Upper lobe of left lung (tissue), 6 donors: ENCODE data around the gene PARM1. TPM values are rescaled to one million over a fixed set of nuclear protein-coding genes. Genes with fewer than 3 reads are reported as not detected.
A peak's percentile ranks its signal among the peaks of the same experiment; 100 is the strongest.

Experiments
- ATAC-seq, 2 donors: fragments of 200-7000 bp; cut with Tn5 transposase; one replicate each; pipeline ENCODE4 v1.9.1; 2022; ENCODE audit warnings: mild to moderate bottlenecking in 2 of 2, moderate library complexity in 2 of 2; ENCODE audit not compliant: low FRiP score in 2 of 2
- DNase-seq, 2 donors: peaks; one replicate each; pipeline ENCODE4 v3.0.0-alpha.2; 2019 to 2020
- H3K27ac ChIP-seq, 4 donors: fragments of 200-600 bp; sonication (generic); one replicate each; pipeline ENCODE4 v1.5.1; 2016 to 2019
- H3K27me3 ChIP-seq, 4 donors: fragments of 200-600 bp; sonication (generic); one replicate each; pipeline ENCODE4 v1.5.1; 2017 to 2019
- H3K36me3 ChIP-seq, 4 donors: fragments of 200-600 bp; sonication (generic); one replicate each; pipeline ENCODE4 v1.5.1; 2016 to 2019
- H3K4me1 ChIP-seq, 4 donors: fragments of 200-600 bp; sonication (generic); one replicate each; pipeline ENCODE4 v1.5.1; 2018 to 2019
- H3K4me3 ChIP-seq, 4 donors: fragments of 200-600 bp; sonication (generic); one replicate each; pipeline ENCODE4 v1.5.1; 2017 to 2019; ENCODE audit warnings: mild to moderate bottlenecking in 2 of 4, moderate library complexity in 1 of 4
- H3K9me3 ChIP-seq, 4 donors: fragments of 200-600 bp; sonication (generic); one replicate each; pipeline ENCODE4 v1.5.1; 2018 to 2019
- EP300 ChIP-seq, 4 donors: sonication (generic); formaldehyde crosslinking; IDR thresholded peaks; one replicate each; pipeline ENCODE4 v1.5.1; 2017; ENCODE audit warnings: antibody characterized with exemption in 4 of 4, control low read depth in 2 of 4
- POLR2A ChIP-seq, 4 donors: fragments of 450-650 bp; IDR thresholded peaks; one replicate each; pipeline ENCODE4 v1.5.1; 2016 to 2017; ENCODE audit warnings: antibody characterized with exemption in 4 of 4, mild to moderate bottlenecking in 2 of 4
- POLR2AphosphoS5 ChIP-seq, 2 donors: sonication (generic); formaldehyde crosslinking; IDR thresholded peaks; one replicate each; pipeline ENCODE4 v1.5.1; 2017; ENCODE audit warnings: antibody characterized with exemption in 2 of 2
- WGBS, 2 donors: methylation state at CpG; one replicate each; pipeline ENCODE4 v1.1.5; 2017 to 2018; 5-methylcytosine and 5-hydroxymethylcytosine counted together
- total RNA-seq, 6 donors: library from RNA; depleted of rRNA in 4 of 6; stranded (reverse); fragments of >200 nt in 4 of 6; gene quantifications; one replicate each; pipeline versions ENCODE4 v1.1.0 to v1.2.1, GENCODE V29; 2016 to 2021
- TF ChIP-seq, protein P1 (sequence below), 6 experiments: fragments of 450-650 bp in 4 of 6; fragments of 200-600 bp in 2 of 6; sonication (generic) in 2 of 6; IDR thresholded peaks; one replicate each; pipeline ENCODE4 v1.5.1; 2016 to 2019; ENCODE audit warnings: antibody characterized with exemption in 6 of 6
- donor health status: DM: no; HTN: no; CAD: no; lungs with moderate emphysema.
- donor health status: DM: no; HTN: yes; CAD: no; lungs with severe emphysema.

The PARM1 gene
- total RNA-seq, 6 donors from 2014 or later, result 36.7 to 137 (median 74.5) TPM

GRCh38 chr4:75018811-75019479, 86.0 kb downstream of the PARM1 start:
- no peak overlapping the region for H3K27ac ChIP-seq
- no peaks in the 10 kb centered on the region for H3K27me3 ChIP-seq
- WGBS, 2 donors, result 81 to 85% methylated on average over 3 of the region's 3 CpGs
- no peak for DNase-seq
- TF ChIP-seq EP300 (IDR thresholded peaks at IDR 0.05) (no peak), POLR2AphosphoS5 (IDR thresholded peaks at IDR 0.05) (no peak), POLR2A (IDR thresholded peaks at IDR 0.05) (no peak)
- TF ChIP-seq, protein P1, sequence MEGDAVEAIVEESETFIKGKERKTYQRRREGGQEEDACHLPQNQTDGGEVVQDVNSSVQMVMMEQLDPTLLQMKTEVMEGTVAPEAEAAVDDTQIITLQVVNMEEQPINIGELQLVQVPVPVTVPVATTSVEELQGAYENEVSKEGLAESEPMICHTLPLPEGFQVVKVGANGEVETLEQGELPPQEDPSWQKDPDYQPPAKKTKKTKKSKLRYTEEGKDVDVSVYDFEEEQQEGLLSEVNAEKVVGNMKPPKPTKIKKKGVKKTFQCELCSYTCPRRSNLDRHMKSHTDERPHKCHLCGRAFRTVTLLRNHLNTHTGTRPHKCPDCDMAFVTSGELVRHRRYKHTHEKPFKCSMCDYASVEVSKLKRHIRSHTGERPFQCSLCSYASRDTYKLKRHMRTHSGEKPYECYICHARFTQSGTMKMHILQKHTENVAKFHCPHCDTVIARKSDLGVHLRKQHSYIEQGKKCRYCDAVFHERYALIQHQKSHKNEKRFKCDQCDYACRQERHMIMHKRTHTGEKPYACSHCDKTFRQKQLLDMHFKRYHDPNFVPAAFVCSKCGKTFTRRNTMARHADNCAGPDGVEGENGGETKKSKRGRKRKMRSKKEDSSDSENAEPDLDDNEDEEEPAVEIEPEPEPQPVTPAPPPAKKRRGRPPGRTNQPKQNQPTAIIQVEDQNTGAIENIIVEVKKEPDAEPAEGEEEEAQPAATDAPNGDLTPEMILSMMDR (IDR thresholded peaks at IDR 0.05), result no peak
- H3K9me3 ChIP-seq, result no peaks in the 10 kb centered on the region
- no peaks in the 10 kb centered on the region for H3K36me3 ChIP-seq
- peaks cover 0 to 8% (median 0%) of the 10 kb centered on the region in 4 donors for H3K4me1 ChIP-seq
- H3K4me3 ChIP-seq, result no peak overlapping the region
- ATAC-seq, result no peak

GRCh38 chr4:75025431-75025830, 92.5 kb downstream of the PARM1 start:
- TF ChIP-seq POLR2A (IDR thresholded peaks at IDR 0.05) (no peak), POLR2AphosphoS5 (IDR thresholded peaks at IDR 0.05) (no peak), EP300 (IDR thresholded peaks at IDR 0.05) (no peak)
- TF ChIP-seq, protein P1 (IDR thresholded peaks at IDR 0.05), result no peak
- DNase-seq (no peak), ATAC-seq (no peak)
- no peak overlapping the region for H3K4me3 ChIP-seq
- no peaks in the 10 kb centered on the region for H3K27me3 ChIP-seq
- H3K27ac ChIP-seq, result no peak overlapping the region
- 72 to 73% methylated on average over 5 of the region's 5 CpGs for WGBS, 2 donors
- no peaks in the 10 kb centered on the region for H3K36me3 ChIP-seq
- H3K4me1 ChIP-seq, result peaks cover 0 to 8% (median 4%) of the 10 kb centered on the region in 4 donors
- H3K9me3 ChIP-seq, result no peaks in the 10 kb centered on the region

- Histone ChIP-seq H3K27ac (peak overlapping the region in 2 of 4 donors; percentile 51 to 61), H3K9me3 (no peaks in the 10 kb centered on the region), H3K27me3 (no peaks in the 10 kb centered on the region), H3K4me1 (peaks cover 0 to 21% (median 6%) of the 10 kb centered on the region in 4 donors), H3K36me3 (no peaks in the 10 kb centered on the region), H3K4me3 (no peak overlapping the region)
- WGBS, 2 donors, result 53 to 54% methylated on average over 6 of the region's 6 CpGs
- ATAC-seq (peak; percentile 46 to 69), DNase-seq (peak in 1 of 2 donors; percentile 63)
- TF ChIP-seq POLR2A (IDR thresholded peaks at IDR 0.05) (no peak), POLR2AphosphoS5 (IDR thresholded peaks at IDR 0.05) (peak in 1 of 2 donors; percentile 49), EP300 (IDR thresholded peaks at IDR 0.05) (peak in 2 of 4 donors; percentile 66 to 96)
- TF ChIP-seq, protein P1 (IDR thresholded peaks at IDR 0.05), result no peak
Measured at GRCh38 chr4:75028196-75028854, 95.4 kb downstream of the PARM1 start.

DNA sequence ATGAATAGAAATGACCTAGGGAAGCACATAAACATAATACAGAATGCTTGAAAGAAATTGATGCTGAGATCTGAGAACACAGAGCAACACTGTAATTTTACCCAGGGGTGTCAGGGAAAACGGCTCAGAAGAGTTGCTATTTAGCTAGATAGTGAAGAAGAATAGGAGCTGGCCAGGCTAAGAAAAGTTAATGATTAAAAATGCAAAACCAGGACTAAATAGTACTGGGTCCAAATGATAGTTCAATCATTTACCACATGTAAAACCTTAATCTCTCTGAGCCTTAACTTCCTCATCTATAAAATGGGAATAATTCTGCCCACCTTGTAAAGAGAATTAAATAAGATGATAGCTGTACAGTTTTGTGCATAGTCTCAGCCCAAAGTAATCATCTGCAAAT, 97.1 kb downstream of the PARM1 start:
- Histone ChIP-seq H3K36me3 (no peaks in the 10 kb centered on the region), H3K27ac (no peak overlapping the region), H3K9me3 (no peaks in the 10 kb centered on the region), H3K4me1 (peaks cover 0 to 21% (median 6%) of the 10 kb centered on the region in 4 donors), H3K27me3 (no peaks in the 10 kb centered on the region), H3K4me3 (no peak overlapping the region)
- ATAC-seq (no peak), DNase-seq (no peak)
- 68 to 81% methylated on average over 1 of the region's 1 CpG for WGBS, 2 donors
- TF ChIP-seq EP300 (IDR thresholded peaks at IDR 0.05), result no peak
- TF ChIP-seq POLR2AphosphoS5 (IDR thresholded peaks at IDR 0.05), result no peak
- no peak for TF ChIP-seq POLR2A (IDR thresholded peaks at IDR 0.05)
- TF ChIP-seq, protein P1 (IDR thresholded peaks at IDR 0.05), result no peak
